H1 (cell line): ENCODE results near the gene RABGAP1. TPM values are rescaled to one million over a fixed set of nuclear protein-coding genes. Genes with fewer than 3 reads are reported as not detected.

Experiments
- CREB1 ChIP-seq: IDR thresholded peaks from 2 replicates; pipeline ENCODE4 v1.6.1; 2012; ENCODE audit warnings: inconsistent platforms
- RNF2 ChIP-seq: fragments of 200-900, 300-1000 bp; sonication (generic); IDR thresholded peaks from 2 replicates; pipeline ENCODE4 v1.7.1; 2016; ENCODE audit warnings: borderline replicate concordance, low read depth, mild to moderate bottlenecking, antibody characterized with exemption, low read length; ENCODE audit not compliant: poor library complexity, severe bottlenecking; ENCODE audit errors: missing control alignments
- RXRA ChIP-seq: IDR thresholded peaks from 2 replicates; pipeline ENCODE4 v1.6.1; 2011; ENCODE audit warnings: low read depth, mild to moderate bottlenecking, low read length, moderate library complexity; ENCODE audit not compliant: insufficient read depth
- polyA plus RNA-seq, 7 experiments: library from polyadenylated mRNA; depleted of rRNA in 3 of 7; stranded (reverse) in 5 of 7; unstranded in 2 of 7; fragments of >200 nt in 5 of 7; fragments of 200-250 nt in 2 of 7; gene quantifications; 1 replicate in 5 of 7; 2 replicates in 1 of 7; 4 replicates in 1 of 7; pipeline versions ENCODE4 v1.2.1 to v1.2.3, GENCODE V29; 2011 to 2013; ENCODE audit warnings: missing spikeins in 2 of 7, mixed read lengths in 2 of 7
- total RNA-seq: library from RNA; stranded (reverse); fragmentation: NEBNext Ultra II Directional; extraction: Animal tissue kit (Norgen Biotek cat#: 25700); gene quantifications from 2 replicates; pipeline ENCODE4 v1.2.1, GENCODE V29; 2021

Gene RABGAP1
- total and polyA plus RNA-seq, 2 of the 8 experiments (the other 6 are each of a cell fraction or from before 2014, with no cell fraction given), result 15.7 to 38.3 TPM

DNA sequence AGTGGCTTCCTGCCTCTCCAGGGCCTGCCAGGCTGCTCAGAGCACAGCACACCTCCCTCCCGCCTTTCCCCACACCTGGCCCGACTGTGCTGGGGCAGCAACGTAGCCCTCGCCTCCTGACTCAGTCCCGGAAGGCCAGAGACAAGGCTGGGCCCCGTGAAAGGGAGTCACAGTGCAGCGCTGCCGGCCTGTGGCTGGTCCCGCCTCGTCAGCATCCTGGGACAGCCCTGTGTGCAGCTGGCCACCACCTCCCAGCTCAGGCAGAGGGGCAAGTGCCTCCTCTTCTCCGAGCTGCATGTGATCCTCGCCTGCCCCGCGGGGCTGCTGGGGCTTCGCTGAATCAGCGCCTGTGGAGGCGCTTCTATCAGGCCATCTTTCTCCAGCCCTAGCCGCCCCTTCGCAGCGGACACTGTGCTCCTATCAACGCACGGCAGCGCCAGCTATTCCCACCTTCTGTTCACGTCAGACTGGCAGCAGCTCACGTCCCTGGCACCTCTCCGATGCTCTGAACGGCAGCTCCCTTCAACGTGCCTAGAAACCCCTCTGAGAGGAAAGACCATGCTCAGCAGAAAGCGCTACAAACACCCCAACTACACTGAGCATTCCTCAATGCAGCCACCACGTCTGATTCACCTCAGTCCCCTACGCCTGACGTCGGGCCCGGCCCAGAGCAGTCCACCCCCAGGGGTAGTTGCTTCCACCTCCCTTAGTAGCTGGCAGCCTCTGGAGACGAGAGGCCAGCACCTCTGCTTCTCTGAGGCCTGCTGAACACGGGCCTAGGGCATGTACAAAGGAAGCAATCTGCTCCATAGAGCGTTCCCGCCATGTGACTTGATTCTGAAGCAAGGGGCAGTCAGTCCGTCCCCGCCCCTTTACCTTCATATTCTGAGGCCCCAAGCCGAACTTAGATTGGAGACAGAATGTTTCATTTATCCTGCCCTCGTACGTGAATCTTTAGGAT, 171.5 kb downstream of the RABGAP1 start (continued):
- TF ChIP-seq RNF2 (no peak), RXRA (no peak), CREB1 (no peak)
